ENCODE data around the gene KIAA0586.
A peak's percentile ranks its signal among the peaks of the same experiment; 100 is the strongest.
"Not testable (repeated sequence)": the region's sequence is repeated elsewhere in the genome, so short reads cannot be mapped to it uniquely, and the experiment has no call there.

The KIAA0586 gene

GRCh38 chr14:58463147-58463546 is 35.6 kb downstream of the KIAA0586 start:
- no peak for DNase-seq (ENCODE audit: low read depth in 3 of 3, low spot score in 1 of 3)

- DNase-seq (ENCODE audit: low read depth in 3 of 3, low spot score in 1 of 3) = no peak
These were observed 37.1 kb downstream of the KIAA0586 start for GRCh38 chr14:58464652-58465051.

- no peak for DNase-seq (ENCODE audit: low read depth in 3 of 3, low spot score in 1 of 3)
These were observed 37.9 kb downstream of the KIAA0586 start for GRCh38 chr14:58465421-58465820.

- DNase-seq (ENCODE audit: low read depth in 3 of 3, low spot score in 1 of 3) = no peak
These were observed 38.9 kb downstream of the KIAA0586 start for GRCh38 chr14:58466459-58466858.

- DNase-seq (ENCODE audit: low read depth in 3 of 3, low spot score in 1 of 3) = no peak
These were observed 40.1 kb downstream of the KIAA0586 start for GRCh38 chr14:58467575-58467974.

GRCh38 chr14:58469309-58469708 is 41.8 kb downstream of the KIAA0586 start:
- no peak for DNase-seq (ENCODE audit: low read depth in 3 of 3, low spot score in 1 of 3)

GRCh38 chr14:58476320-58476719 is 48.8 kb downstream of the KIAA0586 start:
- no peak for DNase-seq (ENCODE audit: low read depth in 3 of 3, low spot score in 1 of 3)

- DNase-seq (ENCODE audit: low read depth in 3 of 3, low spot score in 1 of 3) = no peak
These were observed 50.1 kb downstream of the KIAA0586 start for GRCh38 chr14:58477653-58478052.

- DNase-seq (ENCODE audit: low read depth in 3 of 3, low spot score in 1 of 3) = not testable (repeated sequence)
These were observed 50.8 kb downstream of the KIAA0586 start for GRCh38 chr14:58478329-58478728.

- DNase-seq (ENCODE audit: low read depth in 3 of 3, low spot score in 1 of 3) = no peak
These were observed 52.5 kb downstream of the KIAA0586 start for GRCh38 chr14:58479975-58480374.

- no peak for DNase-seq (ENCODE audit: low read depth in 3 of 3, low spot score in 1 of 3)
These were observed 56.7 kb downstream of the KIAA0586 start for GRCh38 chr14:58484176-58484575.

GRCh38 chr14:58488550-58488949 is 61.0 kb downstream of the KIAA0586 start:
- no peak for DNase-seq (ENCODE audit: low read depth in 3 of 3, low spot score in 1 of 3)

GRCh38 chr14:58491593-58491992 is 64.1 kb downstream of the KIAA0586 start:
- DNase-seq (ENCODE audit: low read depth in 3 of 3, low spot score in 1 of 3) = no peak

- no peak for DNase-seq (ENCODE audit: low read depth in 3 of 3, low spot score in 1 of 3)
These were observed 64.5 kb downstream of the KIAA0586 start for GRCh38 chr14:58492044-58492443.

- DNase-seq (ENCODE audit: low read depth in 3 of 3, low spot score in 1 of 3) = peak in 1 of 3 donors; percentile 3
These were observed 73.8 kb downstream of the KIAA0586 start for GRCh38 chr14:58501214-58501816.

- no peak for DNase-seq (ENCODE audit: low read depth in 3 of 3, low spot score in 1 of 3)
These were observed 85.8 kb downstream of the KIAA0586 start for GRCh38 chr14:58513272-58513671.

GRCh38 chr14:58517592-58517991 is 90.1 kb downstream of the KIAA0586 start:
- no peak for DNase-seq (ENCODE audit: low read depth in 3 of 3, low spot score in 1 of 3)

GRCh38 chr14:58525691-58526090 is 98.2 kb downstream of the KIAA0586 start:
- not testable (repeated sequence) for DNase-seq (ENCODE audit: low read depth in 3 of 3, low spot score in 1 of 3)

- no peak for DNase-seq (ENCODE audit: low read depth in 3 of 3, low spot score in 1 of 3)
These were observed 105.9 kb downstream of the KIAA0586 start for GRCh38 chr14:58533446-58533845.

- DNase-seq (ENCODE audit: low read depth in 3 of 3, low spot score in 1 of 3) = no peak
These were observed 107.5 kb downstream of the KIAA0586 start for GRCh38 chr14:58535044-58535443.

GRCh38 chr14:58537004-58537403 is 109.5 kb downstream of the KIAA0586 start:
- no peak for DNase-seq (ENCODE audit: low read depth in 3 of 3, low spot score in 1 of 3)

- no peak for DNase-seq (ENCODE audit: low read depth in 3 of 3, low spot score in 1 of 3)
These were observed 113.5 kb downstream of the KIAA0586 start for GRCh38 chr14:58540749-58541632.

- DNase-seq (ENCODE audit: low read depth in 3 of 3, low spot score in 1 of 3) = no peak
These were observed 114.1 kb downstream of the KIAA0586 start for GRCh38 chr14:58541633-58542022.
